Endothelial cell (in vitro differentiated cells): ENCODE measurements around the gene PADI1. TPM values are rescaled to one million over a fixed set of nuclear protein-coding genes. Genes with fewer than 3 reads are reported as not detected.

Source experiments
- DNase-seq: peaks from one replicate; pipeline ENCODE4 v3.0.0; 2021; ENCODE audit warnings: low spot score
- H3K27ac Mint-ChIP-seq: one replicate; pipeline ENCODE4 v1.8.0; 2021; ENCODE audit warnings: mixed read lengths, inconsistent platforms; ENCODE audit not compliant: unreplicated experiment
- H3K27me3 Mint-ChIP-seq: one replicate; pipeline ENCODE4 v1.8.0; 2021; ENCODE audit warnings: mild to moderate bottlenecking, moderate library complexity, mixed read lengths, inconsistent platforms; ENCODE audit not compliant: unreplicated experiment
- H3K36me3 Mint-ChIP-seq: one replicate; pipeline ENCODE4 v1.8.0; 2021; ENCODE audit warnings: mild to moderate bottlenecking, low read depth, mixed read lengths, inconsistent platforms; ENCODE audit not compliant: unreplicated experiment
- H3K4me1 Mint-ChIP-seq: one replicate; pipeline ENCODE4 v1.8.0; 2021; ENCODE audit warnings: mild to moderate bottlenecking, mixed read lengths, inconsistent platforms; ENCODE audit not compliant: unreplicated experiment
- H3K4me3 Mint-ChIP-seq: one replicate; pipeline ENCODE4 v1.8.0; 2021; ENCODE audit warnings: mild to moderate bottlenecking, mixed read lengths, inconsistent platforms; ENCODE audit not compliant: unreplicated experiment
- H3K9me3 Mint-ChIP-seq: one replicate; pipeline ENCODE4 v1.8.0; 2021; ENCODE audit warnings: mixed read lengths, inconsistent platforms; ENCODE audit not compliant: unreplicated experiment
- total RNA-seq: library from RNA; stranded (reverse); fragmentation: NEBNext Ultra II Directional; extraction: Animal tissue kit (Norgen Biotek cat#: 25700); gene quantifications from one replicate; pipeline ENCODE4 v1.2.1, GENCODE V29; 2021; ENCODE audit not compliant: unreplicated experiment
- TF ChIP-seq, protein P1 (sequence below): fragments of 200-600 bp; sonication (generic); IDR thresholded peaks from one replicate; pipeline ENCODE4 v1.5.0; 2021; ENCODE audit warnings: antibody characterized with exemption; ENCODE audit not compliant: unreplicated experiment

Gene PADI1
- total RNA-seq, 1 donor from 2014 or later = 0.08 TPM

DNA sequence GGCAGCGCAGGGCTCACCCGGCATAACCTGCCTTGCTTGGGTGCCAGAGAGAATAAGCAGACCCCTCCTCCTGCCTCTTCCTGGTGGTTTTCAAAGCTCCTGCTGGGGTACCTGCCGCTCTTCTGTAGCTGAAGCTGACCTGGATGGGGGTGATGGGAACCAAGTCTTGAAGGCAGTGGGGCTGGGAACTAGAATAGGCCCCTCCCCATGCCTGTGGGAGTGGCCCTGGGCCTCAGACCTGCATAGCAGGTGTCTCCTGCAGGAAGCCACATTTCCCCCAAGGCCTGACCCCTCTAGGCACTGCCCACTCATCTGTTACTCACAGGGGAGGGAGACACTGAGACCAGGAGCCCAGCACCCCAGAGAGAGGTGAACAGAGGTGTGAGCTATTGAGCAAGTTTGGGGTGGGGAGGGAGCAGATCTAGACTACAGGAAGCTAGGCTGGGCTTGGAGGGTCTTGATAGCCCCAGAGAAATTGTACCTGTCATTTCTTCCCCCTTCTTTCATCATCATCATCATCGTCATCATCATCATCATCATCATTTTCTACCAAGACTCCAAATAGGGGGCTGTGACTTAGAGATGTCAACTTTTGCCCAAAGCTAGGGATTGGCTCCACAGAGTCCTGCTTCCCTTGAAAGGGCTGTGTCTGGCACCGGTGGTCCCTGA is 10.1 kb downstream of the PADI1 start:
- TF ChIP-seq, protein P1, sequence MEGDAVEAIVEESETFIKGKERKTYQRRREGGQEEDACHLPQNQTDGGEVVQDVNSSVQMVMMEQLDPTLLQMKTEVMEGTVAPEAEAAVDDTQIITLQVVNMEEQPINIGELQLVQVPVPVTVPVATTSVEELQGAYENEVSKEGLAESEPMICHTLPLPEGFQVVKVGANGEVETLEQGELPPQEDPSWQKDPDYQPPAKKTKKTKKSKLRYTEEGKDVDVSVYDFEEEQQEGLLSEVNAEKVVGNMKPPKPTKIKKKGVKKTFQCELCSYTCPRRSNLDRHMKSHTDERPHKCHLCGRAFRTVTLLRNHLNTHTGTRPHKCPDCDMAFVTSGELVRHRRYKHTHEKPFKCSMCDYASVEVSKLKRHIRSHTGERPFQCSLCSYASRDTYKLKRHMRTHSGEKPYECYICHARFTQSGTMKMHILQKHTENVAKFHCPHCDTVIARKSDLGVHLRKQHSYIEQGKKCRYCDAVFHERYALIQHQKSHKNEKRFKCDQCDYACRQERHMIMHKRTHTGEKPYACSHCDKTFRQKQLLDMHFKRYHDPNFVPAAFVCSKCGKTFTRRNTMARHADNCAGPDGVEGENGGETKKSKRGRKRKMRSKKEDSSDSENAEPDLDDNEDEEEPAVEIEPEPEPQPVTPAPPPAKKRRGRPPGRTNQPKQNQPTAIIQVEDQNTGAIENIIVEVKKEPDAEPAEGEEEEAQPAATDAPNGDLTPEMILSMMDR = no peak
- H3K27me3 Mint-ChIP-seq = peaks cover 6% of the 10 kb centered on the region
- H3K9me3 Mint-ChIP-seq = no peaks in the 10 kb centered on the region
- H3K4me3 Mint-ChIP-seq = no peak overlapping the region
- H3K27ac Mint-ChIP-seq = no peak overlapping the region
- no peak for DNase-seq
- peaks cover 6% of the 10 kb centered on the region for H3K4me1 Mint-ChIP-seq
- H3K36me3 Mint-ChIP-seq = no peaks in the 10 kb centered on the region

DNA sequence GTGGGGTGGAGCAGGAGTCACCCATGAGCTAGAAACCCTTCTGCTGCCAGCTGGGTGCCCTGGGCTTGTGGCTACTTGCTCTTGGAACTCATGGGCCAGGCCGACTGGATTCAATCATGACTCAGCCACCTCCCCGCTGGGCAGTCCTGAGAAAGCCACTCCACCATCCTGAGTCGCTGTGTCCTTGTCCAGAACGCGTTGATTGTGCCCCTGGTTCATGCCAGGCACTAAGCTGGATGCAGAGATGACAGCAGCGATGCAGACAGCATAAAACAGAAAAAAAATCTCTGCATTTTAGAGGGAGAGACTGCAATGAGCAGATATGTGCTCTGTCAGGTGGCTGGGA is 10.6 kb downstream of the PADI1 start:
- H3K4me3 Mint-ChIP-seq = no peak overlapping the region
- peaks cover 6% of the 10 kb centered on the region for H3K27me3 Mint-ChIP-seq
- TF ChIP-seq, protein P1 = no peak
- peaks cover 6% of the 10 kb centered on the region for H3K4me1 Mint-ChIP-seq
- no peaks in the 10 kb centered on the region for H3K9me3 Mint-ChIP-seq
- DNase-seq = no peak
- H3K27ac Mint-ChIP-seq = no peak overlapping the region
- H3K36me3 Mint-ChIP-seq = no peaks in the 10 kb centered on the region

DNA sequence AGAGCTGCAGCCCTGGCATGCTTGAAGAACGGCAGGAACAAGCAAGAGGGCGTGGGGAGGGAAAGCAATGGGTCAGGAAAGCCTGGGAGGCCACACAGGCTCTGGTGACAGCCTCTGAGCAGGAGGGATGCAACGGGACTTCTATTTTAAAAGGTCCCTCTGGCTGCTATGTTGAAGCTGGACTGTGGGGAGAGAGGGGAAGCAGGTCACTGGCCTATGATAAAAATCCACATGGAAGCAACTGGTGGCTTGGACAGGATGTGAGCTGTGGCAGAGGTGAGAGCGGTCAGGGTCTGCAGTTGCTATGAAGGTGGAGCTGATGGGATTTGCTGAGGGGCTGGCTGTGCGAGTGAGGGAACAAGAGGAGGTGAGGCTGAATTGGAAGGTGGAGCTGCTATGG is 11.2 kb downstream of the PADI1 start:
- Mint-ChIP-seq H3K4me1 (peaks cover 6% of the 10 kb centered on the region), H3K9me3 (no peaks in the 10 kb centered on the region), H3K27ac (no peak overlapping the region), H3K4me3 (no peak overlapping the region), H3K36me3 (no peaks in the 10 kb centered on the region), H3K27me3 (peaks cover 6% of the 10 kb centered on the region)
- DNase-seq = no peak
- TF ChIP-seq, protein P1 = no peak

DNA sequence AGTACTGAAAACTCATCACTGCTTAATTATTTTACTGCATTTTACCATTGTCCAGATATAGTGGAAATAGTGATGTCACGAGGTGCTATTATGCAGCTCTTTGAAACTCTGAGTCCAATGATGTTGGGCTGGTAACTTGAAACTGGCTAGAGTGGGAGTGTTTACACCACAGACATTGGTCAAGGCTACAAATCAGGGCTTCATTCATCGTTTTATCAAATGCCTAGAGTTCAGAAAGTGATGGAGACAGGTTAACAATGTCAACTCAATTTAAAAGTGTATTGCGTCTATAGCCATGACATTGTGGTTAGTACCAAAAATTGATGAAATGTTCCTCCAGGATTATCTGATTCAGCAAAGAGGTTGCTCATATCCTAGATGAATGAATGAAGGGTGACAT is 12.7 kb downstream of the PADI1 start:
- no peak overlapping the region for H3K4me3 Mint-ChIP-seq
- H3K9me3 Mint-ChIP-seq = no peaks in the 10 kb centered on the region
- H3K36me3 Mint-ChIP-seq = no peaks in the 10 kb centered on the region
- H3K27me3 Mint-ChIP-seq = peaks cover 10% of the 10 kb centered on the region
- no peak overlapping the region for H3K27ac Mint-ChIP-seq
- TF ChIP-seq, protein P1 = no peak
- no peak for DNase-seq
- H3K4me1 Mint-ChIP-seq = peaks cover 6% of the 10 kb centered on the region

DNA sequence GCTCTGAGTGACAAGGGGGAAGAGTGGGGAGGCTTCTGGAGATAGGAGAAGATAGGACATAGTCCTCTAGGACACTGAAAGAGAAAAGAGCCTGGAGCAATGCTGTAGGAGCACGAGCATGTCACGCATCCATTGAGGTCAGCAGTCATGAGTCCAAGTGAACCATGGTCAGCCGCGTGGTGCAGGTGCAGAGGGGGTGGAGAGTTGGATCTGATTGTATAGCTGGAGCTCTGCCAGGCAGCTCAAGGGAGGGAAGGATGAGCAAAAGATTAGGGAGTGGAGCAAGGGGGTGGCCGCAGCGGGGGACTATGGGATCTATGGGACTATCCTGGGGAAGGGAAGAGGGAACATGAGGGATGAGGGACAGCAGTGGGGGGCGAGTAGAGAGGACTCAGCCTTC is 14.0 kb downstream of the PADI1 start:
- H3K27ac Mint-ChIP-seq = no peak overlapping the region
- H3K4me1 Mint-ChIP-seq = no peaks in the 10 kb centered on the region
- H3K36me3 Mint-ChIP-seq = no peaks in the 10 kb centered on the region
- DNase-seq = no peak
- no peak overlapping the region for H3K4me3 Mint-ChIP-seq
- TF ChIP-seq, protein P1 = no peak
- H3K9me3 Mint-ChIP-seq = no peaks in the 10 kb centered on the region
- peaks cover 10% of the 10 kb centered on the region for H3K27me3 Mint-ChIP-seq
